NCI-H1092 treated with DMSO at 0.1 percent for 48 hours (cell line): ENCODE results near the gene KLHL5.
"Not testable (repeated sequence)": the region's sequence is repeated elsewhere in the genome, so short reads cannot be mapped to it uniquely, and the experiment has no call there.

Source experiments
- DNase-seq: peaks from one replicate; lab custom pipeline; 2025; lab: John Stamatoyannopoulos, UW

The KLHL5 gene

GRCh38 chr4:39103291-39103690 lies 41.3 kb downstream of the KLHL5 start:
- DNase-seq: no peak

- DNase-seq: no peak
Observed at GRCh38 chr4:39104255-39104654, 42.2 kb downstream of the KLHL5 start.

- no peak for DNase-seq
Observed at GRCh38 chr4:39106011-39106410, 44.0 kb downstream of the KLHL5 start.

GRCh38 chr4:39114436-39114835 lies 52.4 kb downstream of the KLHL5 start:
- DNase-seq: no peak

GRCh38 chr4:39118034-39118658 lies 56.1 kb downstream of the KLHL5 start:
- no peak for DNase-seq

- no peak for DNase-seq
Observed at GRCh38 chr4:39120418-39120817, 58.4 kb downstream of the KLHL5 start.

- no peak for DNase-seq
Observed at GRCh38 chr4:39124885-39125599, 63.0 kb downstream of the KLHL5 start.

GRCh38 chr4:39125600-39125985 lies 63.6 kb downstream of the KLHL5 start:
- no peak for DNase-seq

GRCh38 chr4:39126256-39127095 lies 64.4 kb downstream of the KLHL5 start:
- DNase-seq: no peak

- DNase-seq: no peak
Observed at GRCh38 chr4:39133623-39134022, 71.6 kb downstream of the KLHL5 start.

- peak; percentile 61 for DNase-seq
Observed at GRCh38 chr4:39134683-39135306, 72.8 kb downstream of the KLHL5 start.

- DNase-seq: not testable (repeated sequence)
Observed at GRCh38 chr4:39138227-39138626, 76.2 kb downstream of the KLHL5 start.

GRCh38 chr4:39146211-39146610 lies 84.2 kb downstream of the KLHL5 start:
- DNase-seq: no peak

GRCh38 chr4:39154009-39154408 lies 92.0 kb downstream of the KLHL5 start:
- DNase-seq: no peak

GRCh38 chr4:39157520-39157919 lies 95.5 kb downstream of the KLHL5 start:
- DNase-seq: no peak

GRCh38 chr4:39166177-39166576 lies 104.1 kb downstream of the KLHL5 start:
- DNase-seq: no peak

GRCh38 chr4:39166669-39167068 lies 104.6 kb downstream of the KLHL5 start:
- DNase-seq: no peak

- no peak for DNase-seq
Observed at GRCh38 chr4:39169426-39169825, 107.4 kb downstream of the KLHL5 start.

GRCh38 chr4:39170301-39170700 lies 108.3 kb downstream of the KLHL5 start:
- no peak for DNase-seq
